Stimulated activated CD4-positive, alpha-beta T cell treated with anti-CD3 and anti-CD28 coated beads, TNF-alpha, amount 100 ng/mL, for 24 hours (primary cell): ENCODE data around the gene ARFRP1.

Source experiments
- DNase-seq, 3 experiments: peaks; one replicate each; pipeline ENCODE4 v3.0.0-alpha.2; 2020; ENCODE audit warnings: low read depth in 3 of 3

ARFRP1 gene

GRCh38 chr20:63701329-63702035 is 6.3 kb downstream of the ARFRP1 start:
- DNase-seq: no peak

GRCh38 chr20:63701051-63701328 is 6.8 kb downstream of the ARFRP1 start:
- no peak for DNase-seq

- no peak for DNase-seq
Observed at GRCh38 chr20:63700199-63701050, 7.4 kb downstream of the ARFRP1 start.

GRCh38 chr20:63699466-63700198 is 8.1 kb downstream of the ARFRP1 start:
- DNase-seq: no peak

GRCh38 chr20:63698739-63699465 is 8.9 kb downstream of the ARFRP1 start:
- DNase-seq: peak; percentile 26 to 70 (median 39)

- DNase-seq: no peak
Observed at GRCh38 chr20:63697868-63698545, 9.8 kb downstream of the ARFRP1 start.

- DNase-seq: no peak
Observed at GRCh38 chr20:63697357-63697867, 10.4 kb downstream of the ARFRP1 start.

GRCh38 chr20:63696628-63697356 is 11.0 kb downstream of the ARFRP1 start, which contains the start of gene TNFRSF6B:
Gene TNFRSF6B, plus strand, starts transcription at chr20:63696652. Its CDS starts 116 bp downstream, at chr20:63696768.
- DNase-seq: no peak

- DNase-seq: no peak
Observed at GRCh38 chr20:63696306-63696627, 11.5 kb downstream of the ARFRP1 start.

- no peak for DNase-seq
Observed at GRCh38 chr20:63695424-63696305, 12.1 kb downstream of the ARFRP1 start.

- DNase-seq: no peak
Observed at GRCh38 chr20:63694584-63695423, 13.0 kb downstream of the ARFRP1 start.

- DNase-seq: no peak
Observed at GRCh38 chr20:63693733-63694583, 13.8 kb downstream of the ARFRP1 start.

- no peak for DNase-seq
Observed at GRCh38 chr20:63693083-63693732, 14.6 kb downstream of the ARFRP1 start.

- no peak for DNase-seq
Observed at GRCh38 chr20:63692436-63693082, 15.2 kb downstream of the ARFRP1 start.

GRCh38 chr20:63691711-63692435 is 15.9 kb downstream of the ARFRP1 start:
- DNase-seq: no peak
